ENCODE data around the gene SMC4. TPM values are rescaled to one million over a fixed set of nuclear protein-coding genes. Genes with fewer than 3 reads are reported as not detected.
A peak's percentile ranks its signal among the peaks of the same experiment; 100 is the strongest.
"Not testable (repeated sequence)": the region's sequence is repeated elsewhere in the genome, so short reads cannot be mapped to it uniquely, and the experiment has no call there.

SMC4 gene
- polyA plus RNA-seq, 2 of the 4 experiments (the other 2 are of a cell fraction), result 121 to 139 TPM

- WGBS (ENCODE audit: missing lambda C conversion rate), result 98% methylated on average over 4 of the region's 4 CpGs
- ChIA-PET POLR2A (no interaction called here), CTCF (interaction anchor here (2.1 kb wide), 1 partner anchor 323 kb away, joined by 8 read pairs; no protein-coding TSS in a partner anchor)
- Histone ChIP-seq H3K9me3 (no peaks in the 10 kb centered on the region), H3K4me2 (no peak overlapping the region), H3K27ac (no peak overlapping the region), H3K4me1 (no peaks in the 10 kb centered on the region), H3K4me3 (no peak overlapping the region)
- FAIRE-seq, result no peak
- no peak for ATAC-seq
- no peak for DNase-seq (ENCODE audit: low read depth in 1 of 2, low spot score in 1 of 2)
- TF ChIP-seq CEBPB (IDR thresholded peaks at IDR 0.05) (no peak), HES2 (IDR thresholded peaks at IDR 0.05) (no peak), HOXA7 (CRISPR knock-in tag; IDR thresholded peaks at IDR 0.05) (no peak), EHMT2 (IDR thresholded peaks at IDR 0.05; ENCODE audit: low read depth) (no peak)
Measured at GRCh38 chr3:160355826-160356225, 43.6 kb upstream of the SMC4 start.

- H3K4me1 ChIP-seq; ATAC-seq; CTCF ChIA-PET; FAIRE-seq; H3K27ac ChIP-seq; DNase-seq (ENCODE audit: low read depth in 1 of 2, low spot score in 1 of 2); POLR2A ChIA-PET; H3K4me3 ChIP-seq; H3K9me3 ChIP-seq; H3K4me2 ChIP-seq: not testable (repeated sequence)
- 95% methylated on average over 2 of the region's 2 CpGs for WGBS (ENCODE audit: missing lambda C conversion rate)
Measured at GRCh38 chr3:160362896-160363295, 36.6 kb upstream of the SMC4 start.

GRCh38 chr3:160365869-160366522, 33.5 kb upstream of the SMC4 start:
- no peak overlapping the region for H3K27ac ChIP-seq
- 89% methylated on average over 1 of the region's 1 CpG for WGBS (ENCODE audit: missing lambda C conversion rate)
- H3K4me3 ChIP-seq, result no peak overlapping the region
- no peaks in the 10 kb centered on the region for H3K4me1 ChIP-seq
- no peak for DNase-seq (ENCODE audit: low read depth in 1 of 2, low spot score in 1 of 2)
- ATAC-seq, result no peak
- FAIRE-seq, result no peak
- POLR2A ChIA-PET, result no interaction called here
- TF ChIP-seq POLR2A (IDR thresholded peaks at IDR 0.05; ENCODE audit: low read length) (no peak), MAFK (IDR thresholded peaks at IDR 0.05; ENCODE audit: partially characterized antibody) (peak; percentile 37)
- no peaks in the 10 kb centered on the region for H3K9me3 ChIP-seq
- CTCF ChIA-PET, result no interaction called here
- no peak overlapping the region for H3K4me2 ChIP-seq

GRCh38 chr3:160368804-160369203, 30.6 kb upstream of the SMC4 start:
- Histone ChIP-seq H3K4me2 (no peak overlapping the region), H3K27ac (no peak overlapping the region), H3K4me1 (peaks cover 19% of the 10 kb centered on the region), H3K4me3 (no peak overlapping the region), H3K9me3 (no peaks in the 10 kb centered on the region)
- DNase-seq (ENCODE audit: low read depth in 1 of 2, low spot score in 1 of 2), result no peak
- TF ChIP-seq SMC3 (IDR thresholded peaks at IDR 0.05) (no peak), RAD21 (conservative IDR thresholded peaks at IDR 0.05 in 1 of 2, IDR thresholded peaks at IDR 0.05 in 1 of 2) (no peak), RNF2 (IDR thresholded peaks at IDR 0.05; ENCODE audit: borderline replicate concordance, low read depth) (no peak), JUNB (IDR thresholded peaks at IDR 0.05) (no peak), CBX2 (IDR thresholded peaks at IDR 0.05; ENCODE audit: borderline replicate concordance, low read depth) (no peak), NPAS2 (CRISPR knock-in tag; IDR thresholded peaks at IDR 0.05; ENCODE audit: borderline replicate concordance) (no peak), PBX3 (IDR thresholded peaks at IDR 0.05) (no peak), TFCP2L1 (CRISPR knock-in tag; IDR thresholded peaks at IDR 0.05) (no peak), CBX8 (IDR thresholded peaks at IDR 0.05) (no peak), EHF (CRISPR knock-in tag; IDR thresholded peaks at IDR 0.05) (no peak), HEYL (CRISPR knock-in tag; IDR thresholded peaks at IDR 0.05) (no peak), EHMT2 (IDR thresholded peaks at IDR 0.05; ENCODE audit: low read depth) (no peak)
- TF ChIP-seq, protein P1, sequence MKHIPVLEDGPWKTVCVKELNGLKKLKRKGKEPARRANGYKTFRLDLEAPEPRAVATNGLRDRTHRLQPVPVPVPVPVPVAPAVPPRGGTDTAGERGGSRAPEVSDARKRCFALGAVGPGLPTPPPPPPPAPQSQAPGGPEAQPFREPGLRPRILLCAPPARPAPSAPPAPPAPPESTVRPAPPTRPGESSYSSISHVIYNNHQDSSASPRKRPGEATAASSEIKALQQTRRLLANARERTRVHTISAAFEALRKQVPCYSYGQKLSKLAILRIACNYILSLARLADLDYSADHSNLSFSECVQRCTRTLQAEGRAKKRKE (CRISPR knock-in tag; IDR thresholded peaks at IDR 0.05; ENCODE audit: low read depth), result no peak
- FAIRE-seq, result no peak
- 83% methylated on average over 2 of the region's 2 CpGs for WGBS (ENCODE audit: missing lambda C conversion rate)
- ATAC-seq, result no peak
- ChIA-PET POLR2A (no interaction called here), CTCF (no interaction called here)
